Spleen (tissue), 7 donors: ENCODE data around the gene GADL1.

Experiments
- POLR2AphosphoS5 ChIP-seq, 3 donors: sonication (generic); formaldehyde crosslinking; IDR thresholded peaks; one replicate each; pipeline ENCODE4 v1.5.1; 2017; ENCODE audit warnings: antibody characterized with exemption in 3 of 3
- TF ChIP-seq, protein P1 (sequence below), 11 experiments: fragments of 200-600 bp in 7 of 11; fragments of 450-650 bp in 4 of 11; sonication (generic) in 4 of 11; IDR thresholded peaks in 8 of 11; conservative IDR thresholded peaks in 3 of 11; 1 replicate in 7 of 11; 2 replicates in 4 of 11; pipeline versions ENCODE4 v1.4.0 to v1.8.0; 2016 to 2021; ENCODE audit warnings: antibody characterized with exemption in 11 of 11, inconsistent platforms in 4 of 11, mild to moderate bottlenecking in 1 of 11
- donor health status: DM: no; HTN: no; CAD: no; lungs with moderate emphysema.
- donor health status: DM: no; HTN: no; CAD: no.
- donor health status: DM: no; HTN: no; CAD: no.

DNA sequence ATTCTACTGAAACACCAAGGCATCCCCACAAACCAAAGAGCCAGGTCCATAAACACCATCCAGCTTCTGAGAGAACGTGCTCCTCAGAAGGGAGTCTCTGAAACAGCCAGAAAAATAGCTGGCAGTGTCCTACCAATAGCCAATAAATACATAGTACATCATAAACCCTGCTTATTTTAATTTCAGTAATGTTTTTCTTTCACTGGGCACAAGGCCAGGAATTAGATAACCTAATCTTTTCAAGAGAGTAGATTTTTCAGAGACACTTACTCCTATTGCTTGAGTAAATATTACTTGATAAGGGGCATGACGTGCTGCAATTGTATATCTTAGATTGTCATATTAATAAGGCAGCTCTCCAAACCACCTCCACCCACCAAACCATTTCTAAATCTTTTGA lies 22.7 kb downstream of the GADL1 start:
- TF ChIP-seq, protein P1, sequence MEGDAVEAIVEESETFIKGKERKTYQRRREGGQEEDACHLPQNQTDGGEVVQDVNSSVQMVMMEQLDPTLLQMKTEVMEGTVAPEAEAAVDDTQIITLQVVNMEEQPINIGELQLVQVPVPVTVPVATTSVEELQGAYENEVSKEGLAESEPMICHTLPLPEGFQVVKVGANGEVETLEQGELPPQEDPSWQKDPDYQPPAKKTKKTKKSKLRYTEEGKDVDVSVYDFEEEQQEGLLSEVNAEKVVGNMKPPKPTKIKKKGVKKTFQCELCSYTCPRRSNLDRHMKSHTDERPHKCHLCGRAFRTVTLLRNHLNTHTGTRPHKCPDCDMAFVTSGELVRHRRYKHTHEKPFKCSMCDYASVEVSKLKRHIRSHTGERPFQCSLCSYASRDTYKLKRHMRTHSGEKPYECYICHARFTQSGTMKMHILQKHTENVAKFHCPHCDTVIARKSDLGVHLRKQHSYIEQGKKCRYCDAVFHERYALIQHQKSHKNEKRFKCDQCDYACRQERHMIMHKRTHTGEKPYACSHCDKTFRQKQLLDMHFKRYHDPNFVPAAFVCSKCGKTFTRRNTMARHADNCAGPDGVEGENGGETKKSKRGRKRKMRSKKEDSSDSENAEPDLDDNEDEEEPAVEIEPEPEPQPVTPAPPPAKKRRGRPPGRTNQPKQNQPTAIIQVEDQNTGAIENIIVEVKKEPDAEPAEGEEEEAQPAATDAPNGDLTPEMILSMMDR (IDR thresholded peaks at IDR 0.05 in 8 of 11, conservative IDR thresholded peaks at IDR 0.05 in 3 of 11), result no peak
- no peak for TF ChIP-seq POLR2AphosphoS5 (IDR thresholded peaks at IDR 0.05)
